ENCODE results near the gene BTBD9. TPM values are rescaled to one million over a fixed set of nuclear protein-coding genes. Genes with fewer than 3 reads are reported as not detected.

The BTBD9 gene
- total RNA-seq, 1 donor from 2014 or later, result 10.3 TPM

GRCh38 chr6:38262026-38262425 lies 377.7 kb downstream of the BTBD9 start:
- no peak for TF ChIP-seq CTCF (IDR thresholded peaks at IDR 0.05; ENCODE audit: unreplicated experiment)
- no peak for DNase-seq (ENCODE audit: low spot score)
- Mint-ChIP-seq H3K36me3 (ENCODE audit: low read depth, unreplicated experiment) (no peaks in the 10 kb centered on the region), H3K4me3 (ENCODE audit: unreplicated experiment) (no peak overlapping the region), H3K4me1 (ENCODE audit: unreplicated experiment) (peaks cover 13% of the 10 kb centered on the region), H3K9me3 (ENCODE audit: unreplicated experiment) (no peaks in the 10 kb centered on the region), H3K27me3 (ENCODE audit: unreplicated experiment) (peaks cover 2% of the 10 kb centered on the region), H3K27ac (ENCODE audit: unreplicated experiment) (peak overlapping the region; percentile 31)

- H3K4me1 Mint-ChIP-seq (ENCODE audit: unreplicated experiment), result peaks cover 13% of the 10 kb centered on the region
- no peaks in the 10 kb centered on the region for H3K36me3 Mint-ChIP-seq (ENCODE audit: low read depth, unreplicated experiment)
- no peak for TF ChIP-seq CTCF (IDR thresholded peaks at IDR 0.05; ENCODE audit: unreplicated experiment)
- no peak overlapping the region for H3K27ac Mint-ChIP-seq (ENCODE audit: unreplicated experiment)
- H3K4me3 Mint-ChIP-seq (ENCODE audit: unreplicated experiment), result no peak overlapping the region
- H3K27me3 Mint-ChIP-seq (ENCODE audit: unreplicated experiment), result peaks cover 2% of the 10 kb centered on the region
- no peaks in the 10 kb centered on the region for H3K9me3 Mint-ChIP-seq (ENCODE audit: unreplicated experiment)
- DNase-seq (ENCODE audit: low spot score), result no peak
Measured at GRCh38 chr6:38261626-38262025, 378.1 kb downstream of the BTBD9 start.

DNA sequence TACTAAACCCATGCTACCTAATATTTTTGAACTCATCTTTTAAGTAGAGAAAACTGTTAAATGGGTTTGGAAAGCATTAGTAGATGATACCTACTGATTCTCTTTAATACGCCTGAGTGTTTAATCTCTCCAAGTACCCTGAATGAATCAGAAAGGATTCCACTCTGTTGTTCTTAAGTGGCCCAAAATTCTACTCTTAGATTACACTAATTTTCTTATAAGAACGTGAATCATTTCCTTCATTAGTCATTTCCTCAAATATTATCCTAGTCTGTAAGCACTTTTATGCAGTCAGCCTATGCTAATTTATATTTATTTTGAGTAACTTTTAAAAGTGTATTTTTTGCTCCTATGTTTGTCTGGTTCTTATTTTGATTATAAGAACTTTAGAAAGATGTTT lies 380.0 kb downstream of the BTBD9 start:
- peaks cover 2% of the 10 kb centered on the region for H3K27me3 Mint-ChIP-seq (ENCODE audit: unreplicated experiment)
- no peak overlapping the region for H3K27ac Mint-ChIP-seq (ENCODE audit: unreplicated experiment)
- TF ChIP-seq CTCF (IDR thresholded peaks at IDR 0.05; ENCODE audit: unreplicated experiment), result no peak
- peaks cover 13% of the 10 kb centered on the region for H3K4me1 Mint-ChIP-seq (ENCODE audit: unreplicated experiment)
- DNase-seq (ENCODE audit: low spot score), result no peak
- no peak overlapping the region for H3K4me3 Mint-ChIP-seq (ENCODE audit: unreplicated experiment)
- H3K36me3 Mint-ChIP-seq (ENCODE audit: low read depth, unreplicated experiment), result no peaks in the 10 kb centered on the region
- no peaks in the 10 kb centered on the region for H3K9me3 Mint-ChIP-seq (ENCODE audit: unreplicated experiment)

GRCh38 chr6:38248500-38249234 lies 391.1 kb downstream of the BTBD9 start:
- Mint-ChIP-seq H3K27ac (ENCODE audit: unreplicated experiment) (no peak overlapping the region), H3K27me3 (ENCODE audit: unreplicated experiment) (peaks cover 1% of the 10 kb centered on the region), H3K4me1 (ENCODE audit: unreplicated experiment) (peaks cover 6% of the 10 kb centered on the region), H3K4me3 (ENCODE audit: unreplicated experiment) (no peak overlapping the region), H3K9me3 (ENCODE audit: unreplicated experiment) (no peaks in the 10 kb centered on the region), H3K36me3 (ENCODE audit: low read depth, unreplicated experiment) (no peaks in the 10 kb centered on the region)
- no peak for TF ChIP-seq CTCF (IDR thresholded peaks at IDR 0.05; ENCODE audit: unreplicated experiment)
- no peak for DNase-seq (ENCODE audit: low spot score)

DNA sequence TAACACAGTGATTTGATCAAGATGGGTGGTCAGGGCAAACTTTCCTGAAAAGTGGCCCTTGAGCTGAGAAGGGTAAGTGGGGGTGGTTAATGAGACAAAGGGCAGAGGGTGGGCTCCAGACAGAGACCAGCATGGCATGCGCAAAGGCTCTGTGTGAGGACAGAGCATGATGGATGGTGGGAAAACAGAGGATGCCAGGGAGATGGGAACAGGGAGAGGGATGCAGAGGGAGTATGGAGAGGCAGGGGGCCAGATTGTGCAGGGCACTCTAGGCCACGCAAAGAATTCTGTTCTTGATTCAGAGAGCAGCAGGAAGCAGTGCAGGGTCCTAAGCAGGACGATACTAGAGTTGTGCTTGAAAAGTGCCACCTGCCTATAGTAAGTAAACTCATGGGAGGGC lies 394.4 kb downstream of the BTBD9 start:
- Mint-ChIP-seq H3K27me3 (ENCODE audit: unreplicated experiment) (no peaks in the 10 kb centered on the region), H3K9me3 (ENCODE audit: unreplicated experiment) (no peaks in the 10 kb centered on the region)
- DNase-seq (ENCODE audit: low spot score), result no peak

More for the DNA sequence above, 394.4 kb downstream of the BTBD9 start:
- Mint-ChIP-seq H3K4me1 (ENCODE audit: unreplicated experiment) (peaks cover 12% of the 10 kb centered on the region), H3K36me3 (ENCODE audit: low read depth, unreplicated experiment) (no peaks in the 10 kb centered on the region), H3K27ac (ENCODE audit: unreplicated experiment) (no peak overlapping the region), H3K4me3 (ENCODE audit: unreplicated experiment) (no peak overlapping the region)
- no peak for TF ChIP-seq CTCF (IDR thresholded peaks at IDR 0.05; ENCODE audit: unreplicated experiment)

All from endothelial cell (in vitro differentiated cells).